Testis (tissue), 2 donors: ENCODE data around the gene TTF1.
A peak's percentile ranks its signal among the peaks of the same experiment; 100 is the strongest.

Experiments used
- CTCF ChIP-seq, 3 experiments: fragments of 450-650 bp in 2 of 3; fragments of 200-600 bp in 1 of 3; sonication (generic) in 1 of 3; IDR thresholded peaks; one replicate each; pipeline ENCODE4 v1.5.1; 2016 to 2019; ENCODE audit warnings: antibody characterized with exemption in 3 of 3, mild to moderate bottlenecking in 2 of 3, moderate library complexity in 1 of 3
- POLR2A ChIP-seq: fragments of 450-650 bp; IDR thresholded peaks from one replicate; pipeline ENCODE4 v1.6.1; 2017; ENCODE audit warnings: antibody characterized with exemption, mild to moderate bottlenecking, moderate library complexity

- peak in 1 of 3 experiments; percentile 1 for TF ChIP-seq CTCF (IDR thresholded peaks at IDR 0.05)
- TF ChIP-seq POLR2A = peak; percentile 81
Observed at GRCh38 chr9:132354637-132355355, 51.8 kb downstream of the TTF1 start, which contains the start of gene SETX.
